Measurements from ENCODE around the gene CRHR2.

GRCh38 chr7:30728591-30729100, 46.4 kb upstream of the CRHR2 start:
- TF ChIP-seq ZKSCAN8 (CRISPR knock-in tag; IDR thresholded peaks at IDR 0.05; ENCODE audit: borderline replicate concordance), result no peak
- TF ChIP-seq POLR2A (IDR thresholded peaks at IDR 0.05; ENCODE audit: insufficient read depth in 1 of 2, low read depth in 2 of 2, low read length in 2 of 2), result no peak
- TF ChIP-seq ZNF768 (CRISPR knock-in tag; IDR thresholded peaks at IDR 0.05), result no peak
